Naive thymus-derived CD4-positive, alpha-beta T cell (primary cell): ENCODE data around the gene BPI. TPM values are rescaled to one million over a fixed set of nuclear protein-coding genes. Genes with fewer than 3 reads are reported as not detected.

Experiments used
- ATAC-seq: fragments of 150-1000 bp; cut with Tn5 transposase; 2 replicates; pipeline ENCODE4 v1.10.0; 2021; ENCODE audit warnings: mild to moderate bottlenecking, moderate library complexity
- CTCF ChIA-PET: fragments of 350-600 bp; sonication (Branson Sonifier 250); formaldehyde crosslinking; loops from one replicate; lab custom pipeline; 2021; ENCODE audit warnings: antibody characterized with exemption; lab: Charles Lee
- POLR2A ChIA-PET: fragments of 350-600 bp; sonication (Branson Sonifier 250); formaldehyde crosslinking; loops from one replicate; lab custom pipeline; 2021; ENCODE audit warnings: antibody characterized with exemption, inconsistent platforms; lab: Charles Lee
- DNase-seq, 9 donors: peaks; one replicate each; pipeline versions ENCODE4 v3.0.0 to v3.0.0-alpha.2; 2020 to 2022; ENCODE audit warnings: mixed read lengths in 1 of 9
- H3K27ac ChIP-seq: one replicate; pipeline ENCODE4 v1.7.0; 2013; ENCODE audit warnings: mild to moderate bottlenecking, low read depth, low read length, moderate library complexity
- H3K27me3 ChIP-seq, 2 donors: one replicate each; pipeline ENCODE4 v1.7.0; 2013; ENCODE audit warnings: low read length in 2 of 2, mild to moderate bottlenecking in 2 of 2, moderate library complexity in 2 of 2; ENCODE audit not compliant: control insufficient read depth in 2 of 2, insufficient read depth in 2 of 2
- H3K36me3 ChIP-seq, 3 experiments: 1 replicate in 2 of 3; 2 replicates in 1 of 3; pipeline ENCODE4 v1.7.0; 2013; ENCODE audit warnings: low read length in 3 of 3, mild to moderate bottlenecking in 3 of 3, moderate library complexity in 1 of 3; ENCODE audit not compliant: insufficient read depth in 3 of 3, control insufficient read depth in 2 of 3
- H3K4me1 ChIP-seq, 2 donors: one replicate each; pipeline ENCODE4 v1.7.0; 2013; ENCODE audit warnings: low read length in 2 of 2, mild to moderate bottlenecking in 2 of 2, moderate library complexity in 1 of 2; ENCODE audit not compliant: control insufficient read depth in 2 of 2, insufficient read depth in 2 of 2
- H3K4me3 ChIP-seq: 2 replicates; pipeline ENCODE4 v1.7.0; 2013; ENCODE audit warnings: mild to moderate bottlenecking, low read length
- H3K9me3 ChIP-seq, 3 experiments: 1 replicate in 2 of 3; 2 replicates in 1 of 3; pipeline ENCODE4 v1.7.0; 2013; ENCODE audit warnings: low read length in 3 of 3; ENCODE audit not compliant: control insufficient read depth in 2 of 3
- H3K27ac Mint-ChIP-seq, 9 donors: one replicate each; pipeline ENCODE4 v1.8.0; 2020 to 2022; ENCODE audit warnings: mixed read lengths in 9 of 9, mild to moderate bottlenecking in 8 of 9, moderate library complexity in 5 of 9, inconsistent platforms in 2 of 9
- H3K27me3 Mint-ChIP-seq, 5 donors: one replicate each; pipeline ENCODE4 v1.8.0; 2021 to 2022; ENCODE audit warnings: mixed read lengths in 5 of 5, mild to moderate bottlenecking in 1 of 5
- H3K36me3 Mint-ChIP-seq, 5 donors: one replicate each; pipeline ENCODE4 v1.8.0; 2020 to 2022; ENCODE audit warnings: mixed read lengths in 5 of 5, mild to moderate bottlenecking in 3 of 5, inconsistent platforms in 1 of 5
- H3K4me1 Mint-ChIP-seq, 7 donors: one replicate each; pipeline ENCODE4 v1.8.0; 2020 to 2022; ENCODE audit warnings: mixed read lengths in 7 of 7, mild to moderate bottlenecking in 3 of 7, inconsistent platforms in 1 of 7
- H3K4me3 Mint-ChIP-seq, 10 donors: one replicate each; pipeline ENCODE4 v1.8.0; 2020 to 2022; ENCODE audit warnings: mild to moderate bottlenecking in 10 of 10, mixed read lengths in 10 of 10, moderate library complexity in 6 of 10, inconsistent platforms in 2 of 10
- H3K9me3 Mint-ChIP-seq, 11 donors: one replicate each; pipeline ENCODE4 v1.8.0; 2020 to 2022; ENCODE audit warnings: mixed read lengths in 11 of 11, mild to moderate bottlenecking in 4 of 11, inconsistent platforms in 1 of 11, moderate library complexity in 1 of 11
- intact Hi-C, 2 donors: fragments of 100-400 bp; cut with micrococcal nuclease; formaldehyde crosslinking; loops; one replicate each; pipeline ENCODE4 v1.15.1; 2023
- polyA plus RNA-seq, 2 donors: library from polyadenylated mRNA; unstranded; fragments of 300-500 nt; fragmentation: Illumina TruSeq; gene quantifications; one replicate each; pipeline ENCODE4 v1.2.3, GENCODE V29; 2021
- total RNA-seq, 6 experiments: library from RNA in 5 of 6; stranded (reverse) in 5 of 6; gene quantifications; 1 replicate in 5 of 6; 2 replicates in 1 of 6; pipeline ENCODE4 v1.2.3 and lab custom pipeline; 2021 to 2026

BPI gene
- total and polyA plus RNA-seq, 7 experiments from 2014 or later: 0.29 to 2.4 TPM; not detected in 5

DNA sequence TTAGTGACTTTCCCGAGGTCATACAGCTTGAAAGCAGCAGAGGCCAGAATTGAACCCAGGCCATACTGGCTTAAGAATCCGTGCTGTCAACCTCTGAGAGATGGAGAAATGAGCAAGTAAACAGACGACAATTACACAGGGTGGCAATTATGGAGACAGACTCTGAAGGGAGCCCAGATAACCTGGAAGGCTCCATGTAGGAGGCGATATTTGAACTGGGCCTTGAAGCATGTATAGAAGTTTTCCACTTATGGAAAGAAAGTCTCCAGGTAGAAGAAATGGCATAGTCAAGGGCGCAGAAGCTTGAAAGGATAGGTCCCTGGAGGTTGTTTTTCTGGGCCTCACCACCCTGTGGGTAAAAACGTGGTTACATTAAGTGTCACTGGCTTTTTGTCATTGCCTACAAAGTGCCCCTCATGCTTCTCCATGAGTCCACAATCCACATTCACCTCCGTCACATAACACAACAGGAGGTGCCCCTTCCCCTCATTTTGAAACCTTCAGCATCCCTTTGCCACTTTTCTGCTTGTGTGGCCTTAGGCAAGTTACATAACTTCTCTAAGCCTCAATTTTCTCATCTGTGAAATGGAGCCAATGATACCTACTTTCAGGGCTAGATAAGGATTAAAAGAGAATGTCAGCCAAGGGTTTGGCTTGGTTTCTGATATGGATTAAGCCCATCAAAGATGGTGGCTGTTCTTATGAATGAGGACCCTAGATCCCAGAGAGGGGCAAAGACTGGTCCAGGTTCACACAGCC, 5.9 kb upstream of the BPI start:
- H3K27me3 ChIP-seq: no peaks in the 10 kb centered on the region
- ChIA-PET CTCF (no interaction called here), POLR2A (no interaction called here)
- H3K27ac ChIP-seq: no peak overlapping the region
- no peaks in the 10 kb centered on the region for H3K9me3 ChIP-seq
- no peak overlapping the region for H3K4me3 ChIP-seq
- no peaks in the 10 kb centered on the region for H3K4me1 ChIP-seq
- Mint-ChIP-seq H3K4me3 (no peak overlapping the region), H3K27me3 (peaks cover 21 to 39% (median 31%) of the 10 kb centered on the region in 5 donors), H3K9me3 (no peaks in the 10 kb centered on the region), H3K4me1 (peaks cover 0 to 6% (median under 1%) of the 10 kb centered on the region in 7 donors), H3K27ac (no peak overlapping the region), H3K36me3 (no peaks in the 10 kb centered on the region)
- no peaks in the 10 kb centered on the region for H3K36me3 ChIP-seq
- no peak for DNase-seq
- ATAC-seq: no peak
- intact Hi-C loops: no loop called here

DNA sequence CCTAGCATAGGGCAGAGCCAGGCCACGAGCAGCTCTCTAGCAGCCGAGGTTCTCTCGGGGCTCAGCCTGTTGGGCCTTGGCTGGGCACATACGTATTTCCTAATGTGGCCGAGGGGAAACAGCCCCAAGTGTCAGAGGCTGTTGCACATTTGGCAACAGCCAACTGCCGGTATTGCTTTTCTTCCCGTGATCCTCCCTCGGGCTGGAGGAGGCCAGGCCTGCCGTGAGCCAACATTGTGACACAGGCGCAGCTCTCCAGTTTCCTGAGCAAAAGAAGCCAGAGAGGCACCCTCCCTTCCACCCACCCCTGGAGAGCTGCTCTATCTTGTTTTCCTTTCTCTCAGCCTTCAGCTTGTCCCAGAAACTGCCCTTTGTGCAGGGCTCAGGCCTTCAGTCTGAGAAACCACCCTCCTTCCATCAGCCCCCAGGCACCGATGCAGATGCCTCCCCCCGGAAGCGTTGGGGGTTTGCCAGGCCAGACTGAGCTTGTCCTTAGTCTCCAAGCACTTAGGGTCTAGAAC, 5.1 kb upstream of the BPI start:
- Histone ChIP-seq H3K27ac (no peak overlapping the region), H3K4me3 (no peak overlapping the region), H3K9me3 (no peaks in the 10 kb centered on the region), H3K27me3 (no peaks in the 10 kb centered on the region), H3K36me3 (no peaks in the 10 kb centered on the region), H3K4me1 (no peaks in the 10 kb centered on the region)
- POLR2A ChIA-PET: no interaction called here
- peaks cover 0 to 13% (median 8%) of the 10 kb centered on the region in 7 donors for H3K4me1 Mint-ChIP-seq
- H3K4me3 Mint-ChIP-seq: no peak overlapping the region
- peaks cover 29 to 43% (median 33%) of the 10 kb centered on the region in 5 donors for H3K27me3 Mint-ChIP-seq
- ATAC-seq: peak; percentile 73
- H3K27ac Mint-ChIP-seq: no peak overlapping the region
- intact Hi-C loops: no loop called here
- CTCF ChIA-PET: no interaction called here
- no peak for DNase-seq
- no peaks in the 10 kb centered on the region for H3K9me3 Mint-ChIP-seq
- H3K36me3 Mint-ChIP-seq: no peaks in the 10 kb centered on the region

DNA sequence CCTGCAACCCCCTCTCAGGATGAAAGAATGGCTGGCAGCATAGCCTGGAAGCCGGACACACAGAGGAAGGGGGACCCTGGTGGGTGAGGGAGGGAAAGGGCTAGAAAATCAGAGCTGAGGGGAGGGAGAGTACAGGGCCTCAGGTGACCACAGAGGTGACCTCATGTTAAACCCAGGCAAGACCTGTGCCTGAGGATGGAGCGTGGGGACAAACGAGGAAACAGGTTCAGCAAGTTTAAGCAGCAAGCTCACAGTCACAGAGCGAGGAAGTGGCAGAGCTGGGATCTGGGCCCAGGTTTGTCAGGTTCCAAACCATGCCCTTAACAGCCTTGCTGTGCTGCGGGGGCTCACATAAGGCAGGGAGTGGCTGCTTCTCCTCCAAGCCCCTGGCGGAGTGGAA, 4.0 kb upstream of the BPI start:
- intact Hi-C loops: no loop called here
- H3K4me1 ChIP-seq: no peaks in the 10 kb centered on the region
- Mint-ChIP-seq H3K27me3 (peaks cover 40 to 54% (median 43%) of the 10 kb centered on the region in 5 donors), H3K4me3 (no peak overlapping the region), H3K36me3 (no peaks in the 10 kb centered on the region), H3K9me3 (no peaks in the 10 kb centered on the region), H3K27ac (no peak overlapping the region), H3K4me1 (peaks cover 0 to 24% (median 17%) of the 10 kb centered on the region in 7 donors)
- POLR2A ChIA-PET: no interaction called here
- CTCF ChIA-PET: no interaction called here
- no peaks in the 10 kb centered on the region for H3K27me3 ChIP-seq
- H3K27ac ChIP-seq: no peak overlapping the region
- DNase-seq (no peak), ATAC-seq (no peak)
- no peak overlapping the region for H3K4me3 ChIP-seq
- no peaks in the 10 kb centered on the region for H3K9me3 ChIP-seq
- H3K36me3 ChIP-seq: no peaks in the 10 kb centered on the region

DNA sequence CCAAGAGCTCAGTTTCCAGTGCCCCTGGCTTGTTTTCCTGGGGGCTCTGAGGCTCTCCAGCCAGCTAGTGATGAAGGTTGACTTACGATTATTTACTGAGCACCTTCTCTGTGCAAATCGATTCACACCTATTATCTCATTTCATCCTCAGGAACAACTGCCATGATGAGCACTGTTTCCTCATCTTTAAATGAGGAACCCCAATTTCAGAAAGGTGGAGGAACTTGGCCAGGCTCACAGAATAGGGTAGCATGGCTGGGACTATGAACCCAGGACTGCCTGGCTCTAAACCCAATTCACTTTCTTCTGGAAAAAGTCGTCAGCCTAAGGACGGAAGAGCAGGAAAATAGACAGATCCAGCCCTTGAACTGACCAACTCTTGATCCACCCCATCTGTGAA, 3.5 kb upstream of the BPI start:
- Mint-ChIP-seq H3K27ac (no peak overlapping the region), H3K27me3 (peaks cover 41 to 55% (median 44%) of the 10 kb centered on the region in 5 donors), H3K9me3 (no peaks in the 10 kb centered on the region), H3K36me3 (no peaks in the 10 kb centered on the region), H3K4me1 (peaks cover 0 to 24% (median 17%) of the 10 kb centered on the region in 7 donors), H3K4me3 (no peak overlapping the region)
- Histone ChIP-seq H3K9me3 (no peaks in the 10 kb centered on the region), H3K4me3 (no peak overlapping the region), H3K4me1 (no peaks in the 10 kb centered on the region), H3K27ac (no peak overlapping the region), H3K27me3 (peaks cover 0 to 1% of the 10 kb centered on the region in 2 donors), H3K36me3 (no peaks in the 10 kb centered on the region)
- intact Hi-C loops: no loop called here
- ATAC-seq (no peak), DNase-seq (no peak)
- ChIA-PET POLR2A (no interaction called here), CTCF (no interaction called here)

DNA sequence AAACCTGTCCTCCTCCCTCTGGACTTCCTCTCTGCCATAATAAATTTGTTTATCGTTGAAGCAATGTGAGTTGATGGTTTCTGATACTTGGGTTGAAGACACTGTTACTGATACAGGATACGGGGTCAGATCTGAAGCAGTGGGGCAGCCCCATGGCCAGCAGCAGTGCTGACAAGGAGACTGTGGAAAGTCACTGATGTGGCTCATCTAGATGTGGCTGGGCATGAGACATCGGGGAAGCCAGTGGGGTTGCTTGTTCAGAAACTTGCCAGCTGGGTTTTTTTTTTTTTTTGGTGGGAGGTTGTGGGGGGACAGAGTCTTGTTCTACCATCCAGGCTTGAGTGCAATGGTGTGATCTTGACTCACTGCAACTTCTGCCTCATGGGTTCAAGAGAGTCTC, 2.6 kb upstream of the BPI start:
- no peak for DNase-seq
- Mint-ChIP-seq H3K27me3 (peaks cover 43 to 64% (median 51%) of the 10 kb centered on the region in 5 donors), H3K36me3 (peaks cover 0 to 1% (median 1%) of the 10 kb centered on the region in 5 donors), H3K27ac (no peak overlapping the region), H3K4me1 (peaks cover 0 to 24% (median 17%) of the 10 kb centered on the region in 7 donors), H3K4me3 (no peak overlapping the region), H3K9me3 (no peaks in the 10 kb centered on the region)
- ChIA-PET CTCF (no interaction called here), POLR2A (no interaction called here)
- no peaks in the 10 kb centered on the region for H3K4me1 ChIP-seq
- ATAC-seq: no peak
- no peaks in the 10 kb centered on the region for H3K36me3 ChIP-seq
- H3K9me3 ChIP-seq: no peaks in the 10 kb centered on the region
- peaks cover 0 to 4% of the 10 kb centered on the region in 2 donors for H3K27me3 ChIP-seq
- H3K27ac ChIP-seq: no peak overlapping the region
- intact Hi-C loops: no loop called here
- no peak overlapping the region for H3K4me3 ChIP-seq

DNA sequence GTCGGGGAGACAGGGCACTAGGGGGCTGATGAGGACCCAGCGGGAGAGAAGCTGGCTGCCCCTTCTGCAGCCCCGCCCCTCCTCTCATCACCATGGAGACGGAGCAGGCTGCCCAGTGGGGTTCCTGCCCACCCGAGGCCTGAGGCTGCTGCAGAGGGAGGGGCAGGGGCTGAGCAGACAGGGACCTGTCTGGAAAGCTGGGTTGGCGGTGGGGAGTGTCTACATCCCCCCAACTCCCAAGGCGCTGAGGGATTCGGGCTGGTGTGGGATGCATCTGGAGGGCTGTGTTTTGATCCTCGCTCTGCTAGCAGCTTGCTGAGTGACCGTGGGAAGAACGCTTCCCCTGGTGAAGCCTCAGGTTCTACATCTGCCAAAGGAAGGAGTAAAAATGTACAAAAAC, 1.2 kb upstream of the BPI start:
- Histone ChIP-seq H3K27ac (no peak overlapping the region), H3K4me1 (no peaks in the 10 kb centered on the region), H3K36me3 (no peaks in the 10 kb centered on the region), H3K4me3 (no peak overlapping the region), H3K27me3 (peaks cover 0 to 4% of the 10 kb centered on the region in 2 donors), H3K9me3 (no peaks in the 10 kb centered on the region)
- POLR2A ChIA-PET: no interaction called here
- peaks cover 0 to 5% (median 4%) of the 10 kb centered on the region in 5 donors for H3K36me3 Mint-ChIP-seq
- DNase-seq (no peak), ATAC-seq (no peak)
- H3K27ac Mint-ChIP-seq: peak overlapping the region in 2 of 9 donors; percentile 24 to 55
- H3K4me1 Mint-ChIP-seq: peaks cover 0 to 24% (median 17%) of the 10 kb centered on the region in 7 donors
- CTCF ChIA-PET: no interaction called here
- H3K4me3 Mint-ChIP-seq: peak overlapping the region in 1 of 10 donors; percentile 35
- H3K9me3 Mint-ChIP-seq: no peaks in the 10 kb centered on the region
- intact Hi-C loops: no loop called here
- peaks cover 48 to 68% (median 57%) of the 10 kb centered on the region in 5 donors for H3K27me3 Mint-ChIP-seq
